Measurements from ENCODE around the gene GFRA4.

DNA sequence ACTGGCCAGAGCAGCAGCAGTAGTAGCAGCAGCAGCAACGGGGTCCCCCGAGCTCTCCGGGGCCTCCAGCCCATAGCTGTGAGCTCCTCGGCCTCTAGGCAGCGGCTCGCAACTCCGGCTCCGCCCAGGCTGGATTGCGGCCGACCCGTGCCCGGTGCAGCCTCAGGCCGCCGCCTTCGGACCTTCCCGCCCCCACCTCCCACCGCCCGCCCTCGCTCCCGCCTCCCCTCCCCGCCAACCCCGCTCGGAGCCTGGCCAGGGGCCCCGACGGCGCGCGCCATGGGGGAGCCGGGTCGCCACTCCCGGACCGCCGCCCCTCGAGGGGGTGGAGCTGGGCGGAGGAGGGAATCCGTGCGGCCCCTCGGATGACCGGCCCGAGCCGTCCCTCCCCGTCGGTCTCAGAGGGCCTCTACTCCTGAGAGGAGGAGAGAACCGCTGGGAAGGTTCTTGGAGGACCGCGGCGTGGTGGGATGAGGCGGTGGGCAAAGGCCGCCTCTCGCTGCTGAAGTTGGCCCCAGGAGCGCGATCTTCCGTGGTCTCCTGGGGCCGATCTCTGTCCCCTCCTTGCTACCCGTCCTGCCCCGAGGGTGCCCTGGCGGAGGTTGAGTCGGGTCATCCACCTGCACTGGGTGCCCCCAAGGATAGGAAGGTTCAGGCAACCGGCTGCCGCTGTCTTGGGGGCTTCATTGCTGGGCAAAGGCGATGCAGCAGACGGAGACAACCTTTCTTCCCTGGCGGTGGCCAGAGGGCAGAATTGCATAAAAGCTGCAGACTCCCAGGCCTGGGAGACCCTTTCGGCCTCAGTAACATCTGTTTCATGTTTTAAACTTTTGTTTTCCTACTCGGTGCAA is 19.0 kb upstream of the GFRA4 start, which contains the start of gene ADAM33:
- TF ChIP-seq, protein P1, sequence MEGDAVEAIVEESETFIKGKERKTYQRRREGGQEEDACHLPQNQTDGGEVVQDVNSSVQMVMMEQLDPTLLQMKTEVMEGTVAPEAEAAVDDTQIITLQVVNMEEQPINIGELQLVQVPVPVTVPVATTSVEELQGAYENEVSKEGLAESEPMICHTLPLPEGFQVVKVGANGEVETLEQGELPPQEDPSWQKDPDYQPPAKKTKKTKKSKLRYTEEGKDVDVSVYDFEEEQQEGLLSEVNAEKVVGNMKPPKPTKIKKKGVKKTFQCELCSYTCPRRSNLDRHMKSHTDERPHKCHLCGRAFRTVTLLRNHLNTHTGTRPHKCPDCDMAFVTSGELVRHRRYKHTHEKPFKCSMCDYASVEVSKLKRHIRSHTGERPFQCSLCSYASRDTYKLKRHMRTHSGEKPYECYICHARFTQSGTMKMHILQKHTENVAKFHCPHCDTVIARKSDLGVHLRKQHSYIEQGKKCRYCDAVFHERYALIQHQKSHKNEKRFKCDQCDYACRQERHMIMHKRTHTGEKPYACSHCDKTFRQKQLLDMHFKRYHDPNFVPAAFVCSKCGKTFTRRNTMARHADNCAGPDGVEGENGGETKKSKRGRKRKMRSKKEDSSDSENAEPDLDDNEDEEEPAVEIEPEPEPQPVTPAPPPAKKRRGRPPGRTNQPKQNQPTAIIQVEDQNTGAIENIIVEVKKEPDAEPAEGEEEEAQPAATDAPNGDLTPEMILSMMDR (conservative IDR thresholded peaks at IDR 0.05; ENCODE audit: low read depth, low read length), result no peak
- no peak for TF ChIP-seq EZH2 (IDR thresholded peaks at IDR 0.05; ENCODE audit: borderline replicate concordance, low read depth, low read length, poor library complexity, severe bottlenecking)

Measured in A673 (cell line).